ENCODE results near the gene SLC12A1.

The SLC12A1 gene

DNA sequence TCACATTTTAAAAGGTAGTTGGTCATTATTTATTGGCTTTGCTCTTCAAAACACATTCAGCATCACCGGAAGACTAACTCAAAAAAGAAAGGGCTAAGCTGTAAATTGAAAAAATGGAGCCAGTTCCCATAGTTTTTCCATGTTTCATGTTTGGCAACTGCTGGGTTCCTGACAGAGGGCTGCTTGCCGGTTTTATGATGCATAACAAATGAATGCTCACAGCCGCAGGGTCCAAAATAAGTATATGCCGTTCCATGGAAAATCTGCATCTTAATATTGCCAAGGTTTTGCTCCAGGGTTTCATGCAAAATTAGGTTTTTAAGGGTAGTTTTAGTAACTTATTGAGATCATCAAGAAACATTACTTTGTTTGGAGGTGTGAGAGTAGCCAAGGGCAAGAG, 15.8 kb downstream of the SLC12A1 start:
- Histone ChIP-seq H3K27ac (no peak overlapping the region), H3K4me3 (ENCODE audit: low read depth, low read length) (no peak overlapping the region), H3K27me3 (ENCODE audit: insufficient read depth, low read depth, severe bottlenecking) (no peaks in the 10 kb centered on the region), H3K9me3 (ENCODE audit: severe bottlenecking) (no peaks in the 10 kb centered on the region), H3K36me3 (no peaks in the 10 kb centered on the region)
- no peak for DNase-seq
- TF ChIP-seq CTCF (IDR thresholded peaks at IDR 0.05; ENCODE audit: low read depth, low read length): no peak

DNA sequence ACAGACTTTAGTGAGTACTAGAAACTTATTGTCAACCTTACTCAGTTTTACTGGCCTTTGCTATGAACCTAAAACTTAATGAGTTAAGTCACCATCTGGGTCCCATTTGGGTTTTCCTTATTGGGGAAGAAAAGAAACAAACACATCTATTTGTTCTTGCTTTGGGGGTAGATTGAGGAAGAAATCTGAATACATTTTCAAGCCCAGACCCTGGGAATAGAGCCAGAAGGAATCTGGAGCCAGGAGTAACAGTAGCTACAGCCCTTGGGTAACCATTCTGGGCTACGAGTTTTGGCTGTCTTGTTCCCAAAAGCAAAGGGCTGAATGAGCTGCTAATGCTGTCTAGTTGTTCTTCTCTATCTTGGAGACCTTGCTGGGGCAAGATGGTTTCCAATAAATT, 16.5 kb downstream of the SLC12A1 start:
- Histone ChIP-seq H3K27me3 (ENCODE audit: insufficient read depth, low read depth, severe bottlenecking) (no peaks in the 10 kb centered on the region), H3K36me3 (no peaks in the 10 kb centered on the region), H3K4me3 (ENCODE audit: low read depth, low read length) (no peak overlapping the region), H3K27ac (no peak overlapping the region), H3K9me3 (ENCODE audit: severe bottlenecking) (no peaks in the 10 kb centered on the region)
- no peak for DNase-seq
- no peak for TF ChIP-seq CTCF (IDR thresholded peaks at IDR 0.05; ENCODE audit: low read depth, low read length)

GRCh38 chr15:48225771-48226170, 19.7 kb downstream of the SLC12A1 start:
- Histone ChIP-seq H3K4me3 (ENCODE audit: low read depth, low read length) (no peak overlapping the region), H3K27me3 (ENCODE audit: insufficient read depth, low read depth, severe bottlenecking) (no peaks in the 10 kb centered on the region), H3K9me3 (ENCODE audit: severe bottlenecking) (no peaks in the 10 kb centered on the region), H3K27ac (no peak overlapping the region), H3K36me3 (no peaks in the 10 kb centered on the region)
- DNase-seq: no peak
- TF ChIP-seq CTCF (IDR thresholded peaks at IDR 0.05; ENCODE audit: low read depth, low read length): no peak

DNA sequence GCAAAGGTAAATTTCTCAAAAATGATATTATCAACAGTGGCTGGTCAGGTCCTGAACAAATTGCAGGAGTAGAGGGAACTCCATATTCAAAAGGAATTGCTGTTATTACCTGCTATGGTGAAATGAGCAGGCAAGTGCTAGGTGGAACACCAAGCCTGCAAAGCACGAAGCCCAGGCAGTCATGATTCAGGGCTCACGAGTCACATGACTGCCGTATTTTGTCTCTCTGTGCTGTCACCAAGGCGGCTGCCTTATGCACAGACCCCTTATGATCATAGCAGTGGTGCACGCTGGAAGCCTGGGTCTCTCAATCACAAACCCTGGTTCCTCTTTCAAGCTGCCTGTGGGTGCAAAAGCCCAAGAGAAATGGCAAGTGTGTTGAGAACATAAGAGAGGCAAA, 24.4 kb downstream of the SLC12A1 start:
- Histone ChIP-seq H3K27me3 (ENCODE audit: insufficient read depth, low read depth, severe bottlenecking) (no peaks in the 10 kb centered on the region), H3K36me3 (no peaks in the 10 kb centered on the region), H3K9me3 (ENCODE audit: severe bottlenecking) (no peaks in the 10 kb centered on the region), H3K27ac (no peak overlapping the region), H3K4me3 (ENCODE audit: low read depth, low read length) (no peak overlapping the region)
- no peak for TF ChIP-seq CTCF (IDR thresholded peaks at IDR 0.05; ENCODE audit: low read depth, low read length)
- DNase-seq: no peak

DNA sequence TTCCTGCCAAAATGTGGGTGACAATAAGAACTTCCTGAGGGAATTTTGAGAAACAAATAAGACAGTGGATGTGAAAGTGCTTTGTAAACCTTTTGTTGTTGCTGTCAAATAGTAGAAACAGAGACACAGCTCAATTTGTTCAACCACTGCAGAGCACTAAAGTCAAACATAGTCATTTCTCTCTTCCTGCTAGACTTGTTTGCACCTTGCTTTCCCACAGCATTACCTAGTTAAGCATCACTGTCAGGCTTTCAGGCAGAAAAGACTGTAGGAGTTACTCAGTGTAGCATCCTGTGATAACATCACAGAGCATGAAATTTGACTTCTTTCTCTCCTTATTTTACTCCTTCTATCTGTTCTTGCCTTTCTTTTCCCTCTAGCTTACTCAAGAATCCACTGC, 27.1 kb downstream of the SLC12A1 start:
- H3K36me3 ChIP-seq: no peaks in the 10 kb centered on the region
- no peaks in the 10 kb centered on the region for H3K9me3 ChIP-seq (ENCODE audit: severe bottlenecking)
- no peaks in the 10 kb centered on the region for H3K27me3 ChIP-seq (ENCODE audit: insufficient read depth, low read depth, severe bottlenecking)
- no peak overlapping the region for H3K4me3 ChIP-seq (ENCODE audit: low read depth, low read length)
- DNase-seq: no peak
- no peak overlapping the region for H3K27ac ChIP-seq
- TF ChIP-seq CTCF (IDR thresholded peaks at IDR 0.05; ENCODE audit: low read depth, low read length): no peak

- no peaks in the 10 kb centered on the region for H3K36me3 ChIP-seq
- TF ChIP-seq CTCF (IDR thresholded peaks at IDR 0.05; ENCODE audit: low read depth, low read length): no peak
Measured at GRCh38 chr15:48239334-48239733, 33.2 kb downstream of the SLC12A1 start.

More at GRCh38 chr15:48239334-48239733, 33.2 kb downstream of the SLC12A1 start:
- H3K4me3 ChIP-seq (ENCODE audit: low read depth, low read length): no peak overlapping the region
- H3K27ac ChIP-seq: no peak overlapping the region
- no peak for DNase-seq
- no peaks in the 10 kb centered on the region for H3K27me3 ChIP-seq (ENCODE audit: insufficient read depth, low read depth, severe bottlenecking)
- H3K9me3 ChIP-seq (ENCODE audit: severe bottlenecking): no peaks in the 10 kb centered on the region
